Stimulated activated CD8-positive, alpha-beta memory T cell treated with anti-CD3 and anti-CD28 coated beads, Interleukin-12 subunit alpha, Interleukin-12 subunit beta, amount 100 ng/mL, for 24 hours (primary cell): ENCODE results near the gene LIMCH1.
"Not testable (repeated sequence)": the region's sequence is repeated elsewhere in the genome, so short reads cannot be mapped to it uniquely, and the experiment has no call there.

Source experiments
- DNase-seq: peaks from one replicate; pipeline ENCODE4 v3.0.0-alpha.2; 2020; ENCODE audit errors: extremely low read depth

Gene LIMCH1

DNA sequence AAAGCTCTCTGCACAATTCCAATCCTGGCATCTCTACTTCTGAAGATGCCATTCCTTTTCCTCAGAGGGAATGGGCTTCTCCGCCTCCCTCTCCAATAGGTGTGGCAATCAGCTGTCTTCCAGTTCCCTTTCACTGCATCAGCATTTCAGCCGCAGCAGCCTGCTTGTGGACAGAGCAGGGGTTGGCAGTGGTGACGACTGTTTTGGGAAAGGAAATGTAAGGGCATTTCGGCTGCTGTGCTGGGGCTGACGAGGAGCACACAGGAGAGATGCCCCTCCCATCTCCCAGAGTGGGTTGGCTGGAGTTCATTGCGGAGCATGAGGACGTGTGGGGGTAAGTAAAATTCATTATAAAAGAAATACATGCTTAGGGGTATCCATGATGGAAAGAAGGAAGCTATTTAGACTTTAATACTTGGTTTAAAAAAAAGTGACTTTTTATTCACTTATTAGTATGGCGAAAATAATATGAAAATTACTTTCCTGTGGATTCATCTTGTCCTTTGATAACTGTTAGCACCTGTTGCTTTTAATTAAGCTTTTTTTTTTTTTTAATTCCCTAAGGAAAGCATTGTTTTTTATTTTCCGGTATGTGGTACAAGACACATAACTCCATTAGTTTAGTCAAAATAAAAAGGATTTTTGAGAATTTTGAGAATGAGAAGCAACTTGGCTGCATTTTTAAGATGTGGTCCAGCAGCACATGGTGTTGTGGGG, at the start of gene LIMCH1:
Gene LIMCH1, plus strand, starts transcription at position 141 of the 717 bp plus-strand sequence. CDS start 67,839 bp downstream, outside the sequence.
- no peak for DNase-seq

- not testable (repeated sequence) for DNase-seq
Measured at GRCh38 chr4:41491081-41491576, 46.8 kb upstream of the LIMCH1 start.

DNA sequence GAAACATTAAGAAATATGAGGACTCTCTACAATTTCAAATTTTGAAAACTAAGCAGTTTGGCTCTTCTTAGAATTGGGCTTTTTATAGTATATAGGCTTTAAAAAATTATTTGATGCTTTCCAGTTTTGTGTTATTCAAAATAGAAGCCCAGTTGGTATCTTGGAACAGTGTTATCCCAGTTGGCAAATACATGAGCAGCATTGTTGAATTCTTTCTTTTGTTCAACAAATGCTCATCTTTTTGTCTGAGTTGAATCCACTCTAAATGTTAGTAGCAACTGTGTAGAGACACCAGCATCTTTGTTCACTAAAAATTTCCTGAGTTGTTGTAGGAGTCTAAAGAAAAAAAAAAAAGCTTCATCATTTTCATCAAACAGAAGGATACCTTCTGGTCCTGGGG, 41.0 kb upstream of the LIMCH1 start:
- DNase-seq = no peak

GRCh38 chr4:41498177-41498576, 39.8 kb upstream of the LIMCH1 start:
- no peak for DNase-seq

DNA sequence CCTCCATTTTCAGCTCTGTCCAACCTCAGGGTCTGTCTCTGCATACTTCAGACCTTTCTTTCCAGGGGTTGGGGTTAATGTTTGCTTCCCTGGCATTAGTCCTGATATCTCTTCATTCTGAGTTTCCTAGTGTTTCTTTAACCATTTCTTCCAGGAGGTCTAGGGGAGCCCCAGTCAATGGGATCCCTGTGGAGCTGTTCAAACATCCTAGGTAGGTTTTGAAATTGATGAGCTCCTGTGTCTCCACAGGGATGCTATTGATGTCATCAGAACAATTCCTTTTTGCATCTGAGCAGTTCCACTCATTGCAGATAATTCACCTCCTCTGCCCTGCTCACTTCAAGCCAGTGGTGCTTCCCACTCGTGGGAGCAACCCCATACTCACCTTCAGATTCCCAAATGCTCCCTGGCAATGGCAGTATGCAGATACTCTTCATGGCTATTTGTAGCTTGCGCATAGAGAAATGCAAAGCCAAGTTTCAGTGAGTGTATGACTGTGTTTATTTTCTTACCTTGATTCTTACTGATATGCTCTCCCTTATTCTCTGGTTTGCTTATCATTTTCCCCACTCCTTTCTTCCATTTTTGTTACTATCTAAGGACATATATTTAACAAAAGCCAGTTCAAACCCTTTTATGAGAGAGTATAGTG, 33.7 kb upstream of the LIMCH1 start:
- no peak for DNase-seq

DNA sequence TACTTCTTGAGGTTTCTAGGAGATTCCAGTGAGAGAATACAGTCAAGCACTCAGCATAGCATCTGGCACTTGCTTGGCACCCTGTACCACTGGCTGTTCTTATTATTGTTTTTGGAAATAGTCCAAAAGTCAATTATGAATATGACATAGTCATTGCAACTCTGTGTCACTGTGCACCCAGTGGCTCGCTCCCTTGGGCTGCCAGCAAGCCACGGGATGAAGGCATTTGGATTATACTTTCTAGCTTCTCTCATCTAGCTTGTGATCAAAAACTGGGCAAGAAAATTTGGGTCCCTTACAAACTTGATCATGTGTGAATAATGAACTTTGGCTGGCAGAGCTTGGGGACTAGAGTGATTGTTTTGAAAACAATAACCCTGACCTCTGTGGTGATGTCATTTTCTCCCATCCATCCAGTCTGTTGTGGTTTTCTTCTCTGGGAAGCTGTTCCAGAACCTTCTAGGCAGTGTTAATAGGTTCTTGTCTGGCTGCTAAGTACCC, 32.7 kb upstream of the LIMCH1 start:
- DNase-seq = no peak

DNA sequence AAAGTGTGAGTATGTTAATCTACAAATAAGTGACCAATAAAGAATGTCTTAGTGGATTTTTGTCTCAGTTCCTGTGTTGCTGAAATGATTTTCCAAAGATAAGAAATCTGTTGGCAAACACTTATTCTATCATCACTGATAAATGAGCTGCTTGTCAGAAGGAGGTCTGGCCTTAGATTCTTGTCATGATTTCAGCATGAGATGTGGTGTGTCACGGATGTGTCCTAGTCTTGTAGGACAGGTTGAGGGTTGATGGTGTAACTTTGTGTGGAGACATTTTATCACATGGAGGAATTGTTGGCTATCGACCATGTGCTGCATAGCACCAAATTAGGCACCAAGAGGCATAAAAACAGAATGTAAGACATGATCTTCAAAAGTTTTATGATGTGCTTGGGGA, 31.8 kb upstream of the LIMCH1 start:
- DNase-seq = no peak

DNA sequence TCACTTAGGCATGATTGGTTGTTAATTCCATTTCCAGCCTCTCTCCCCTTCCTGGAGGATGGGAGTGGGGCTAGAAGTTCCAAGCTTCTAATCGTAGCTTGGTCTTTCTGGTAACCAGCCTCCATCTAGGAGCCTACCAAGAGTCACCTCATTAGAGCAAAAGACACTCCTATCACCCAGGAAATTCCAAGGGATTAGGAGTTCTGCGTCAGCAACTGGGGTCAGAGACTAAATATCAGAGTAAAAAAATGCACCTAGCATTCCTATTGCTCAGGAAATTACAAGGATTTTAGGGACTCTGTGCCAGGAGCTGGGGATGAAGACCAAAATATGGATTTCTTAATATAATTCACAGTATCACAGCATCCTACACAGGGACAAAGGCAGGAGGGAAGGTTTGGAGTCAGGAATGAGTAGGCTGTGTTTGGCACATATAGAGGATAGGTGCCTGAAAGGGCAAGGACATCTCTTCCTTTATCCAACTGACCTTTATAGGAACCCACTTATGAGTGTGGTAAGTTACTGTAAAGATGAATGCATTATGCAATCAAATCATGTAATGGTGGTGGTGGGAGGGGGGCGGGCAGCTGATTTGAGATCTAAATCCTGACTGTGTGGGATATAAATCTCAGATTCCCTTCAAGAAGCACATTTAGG, 30.5 kb upstream of the LIMCH1 start:
- DNase-seq = no peak

DNA sequence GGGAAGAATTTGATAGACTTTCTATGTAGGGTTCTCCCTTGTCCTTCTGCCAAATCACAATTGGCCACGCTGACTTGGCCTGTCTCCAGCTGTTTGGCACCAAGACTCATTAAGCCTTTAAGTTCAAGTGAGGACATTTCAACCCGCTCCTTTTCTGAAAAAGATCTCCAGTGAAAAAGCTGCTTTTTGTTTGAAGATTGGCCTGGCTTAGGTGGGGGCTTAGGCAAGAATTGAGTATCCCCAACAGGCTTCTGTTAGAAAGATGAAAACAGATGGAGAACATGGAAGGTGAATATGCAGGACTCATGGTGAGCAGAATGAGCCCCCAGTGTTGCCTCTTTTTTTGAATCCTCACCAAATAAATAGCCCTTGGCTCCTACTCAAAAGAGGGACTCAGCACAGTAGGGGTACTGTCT, 28.5 kb upstream of the LIMCH1 start:
- no peak for DNase-seq

- DNase-seq = no peak
Measured at GRCh38 chr4:41510179-41510578, 27.8 kb upstream of the LIMCH1 start.

DNA sequence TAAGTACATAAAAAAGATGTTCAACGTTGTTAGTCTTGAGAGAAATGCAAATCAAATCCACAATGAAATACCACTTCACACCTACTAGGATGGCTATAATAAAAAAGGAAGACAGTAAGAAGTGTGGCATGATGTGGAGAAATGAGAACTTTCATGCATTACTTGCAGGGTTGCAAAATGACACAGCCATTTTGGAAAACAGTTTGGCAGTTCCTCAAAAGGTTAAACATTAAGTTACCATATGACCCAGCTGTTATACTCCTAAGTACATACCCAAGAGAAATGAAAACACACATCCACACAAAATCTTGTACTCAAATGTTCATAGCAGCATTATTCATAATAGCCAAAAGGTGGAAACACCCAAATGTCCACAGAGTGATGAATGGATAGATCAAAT, 25.8 kb upstream of the LIMCH1 start:
- DNase-seq = no peak

DNA sequence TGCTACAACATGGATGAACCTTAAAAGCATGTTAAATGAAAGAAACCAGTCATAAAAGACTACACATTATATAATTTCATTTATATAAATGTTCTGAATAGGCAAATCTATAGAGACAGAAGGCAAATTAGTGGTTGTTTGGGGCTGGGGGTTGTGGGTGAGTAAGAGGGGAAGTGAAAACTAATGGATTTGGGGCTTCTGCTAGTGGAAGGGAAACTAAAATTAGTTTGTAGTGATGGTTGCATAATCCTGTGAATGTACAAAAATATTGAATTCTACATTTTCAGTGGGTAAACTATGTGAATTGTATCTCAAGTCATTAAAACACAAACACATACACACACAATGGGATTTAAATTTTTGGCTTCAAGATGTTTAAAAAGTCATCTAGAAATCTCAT, 25.4 kb upstream of the LIMCH1 start:
- no peak for DNase-seq

DNA sequence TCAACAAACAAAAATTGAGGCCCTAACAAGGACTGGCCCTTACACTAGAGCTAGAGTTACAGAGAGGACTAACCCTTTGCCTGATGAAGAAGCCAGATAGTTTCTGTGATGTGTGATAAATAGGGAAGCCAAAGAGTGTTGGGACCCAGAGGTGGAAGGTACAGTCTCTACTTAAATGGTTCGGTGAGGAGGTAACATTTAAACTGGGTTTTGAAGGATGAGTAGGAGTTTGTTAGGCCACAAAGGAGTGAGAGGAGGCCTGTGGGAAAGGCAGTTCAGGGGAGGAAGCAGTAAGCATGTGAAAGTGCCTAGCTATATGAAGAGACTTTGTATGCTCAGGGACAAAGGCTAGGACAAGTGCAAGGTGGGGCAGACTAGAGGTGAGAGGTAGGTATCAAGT, 23.8 kb upstream of the LIMCH1 start:
- DNase-seq = no peak

DNA sequence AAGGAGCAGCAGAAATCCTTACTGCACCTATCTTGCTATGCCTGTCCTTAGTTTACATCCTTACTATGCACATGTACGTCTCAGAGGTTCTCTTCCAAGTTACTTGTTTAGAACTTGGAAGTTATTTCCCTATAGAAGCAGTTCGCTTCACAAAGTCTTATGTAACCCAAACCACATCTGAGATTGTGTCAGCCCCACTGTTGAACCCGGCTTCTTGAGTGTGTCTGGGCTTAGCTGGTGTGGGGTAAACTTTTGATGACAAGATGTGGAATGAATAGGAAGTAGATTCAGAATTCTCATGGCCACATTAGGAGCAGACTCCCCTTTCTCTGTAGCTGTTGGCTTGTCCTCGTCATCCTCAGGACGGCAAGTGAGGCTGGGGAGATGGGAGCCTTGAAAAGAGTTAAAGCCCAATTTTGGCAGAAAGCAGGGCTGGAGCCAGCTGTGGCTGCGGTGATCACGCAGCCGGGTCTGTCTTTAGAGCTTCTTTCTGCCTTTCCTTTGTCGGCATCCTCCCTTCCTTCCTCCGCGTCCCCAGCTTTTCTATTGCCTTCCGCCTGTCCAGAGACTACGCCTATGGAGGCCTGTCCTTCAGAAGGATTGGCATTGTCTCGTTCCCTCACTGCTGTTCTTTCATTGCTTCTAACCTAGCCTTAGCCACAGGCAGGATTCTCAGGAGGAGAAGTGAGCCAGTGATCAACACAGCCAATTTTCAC, 23.0 kb upstream of the LIMCH1 start:
- no peak for DNase-seq

DNA sequence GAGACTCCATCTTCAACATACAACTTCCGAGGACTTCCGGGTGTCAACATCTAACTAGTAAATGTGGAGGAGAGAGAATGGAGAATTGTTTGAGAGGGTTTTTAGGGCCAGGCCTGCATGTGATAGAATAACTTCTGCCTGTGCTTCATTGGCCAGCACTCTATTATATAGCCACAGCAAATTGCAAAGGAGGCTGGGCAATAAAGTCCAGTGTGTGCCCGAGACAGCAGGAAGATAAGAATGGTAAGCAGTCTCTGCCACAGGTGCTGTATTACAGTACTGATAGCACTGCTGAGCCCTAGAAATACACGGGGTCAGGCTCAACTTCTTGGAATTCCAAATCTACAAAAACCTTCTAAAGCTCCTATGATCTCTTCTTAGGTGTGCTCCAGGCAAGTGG, 20.8 kb upstream of the LIMCH1 start:
- DNase-seq = no peak

- no peak for DNase-seq
Measured at GRCh38 chr4:41517747-41518146, 20.2 kb upstream of the LIMCH1 start.

GRCh38 chr4:41524425-41524824, 13.5 kb upstream of the LIMCH1 start:
- no peak for DNase-seq

DNA sequence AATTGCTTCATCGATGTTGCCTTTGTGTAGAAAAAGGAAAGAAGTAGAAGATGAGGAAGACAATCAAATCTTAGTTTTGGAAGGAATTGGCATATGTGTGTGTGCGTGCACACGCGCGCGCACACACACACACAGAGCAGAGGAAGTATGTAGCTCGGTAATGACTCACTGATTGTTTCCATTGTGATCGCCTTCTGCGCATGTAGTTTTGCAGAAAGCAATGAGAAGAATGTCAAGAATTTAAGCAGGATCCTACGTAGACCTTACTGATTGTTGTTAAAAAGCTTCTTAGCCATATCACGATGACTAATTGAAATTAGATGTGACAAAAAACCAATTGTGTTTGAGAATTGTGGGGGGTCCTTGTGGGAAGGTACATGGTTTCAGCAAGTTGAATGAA, 12.8 kb upstream of the LIMCH1 start:
- no peak for DNase-seq

DNA sequence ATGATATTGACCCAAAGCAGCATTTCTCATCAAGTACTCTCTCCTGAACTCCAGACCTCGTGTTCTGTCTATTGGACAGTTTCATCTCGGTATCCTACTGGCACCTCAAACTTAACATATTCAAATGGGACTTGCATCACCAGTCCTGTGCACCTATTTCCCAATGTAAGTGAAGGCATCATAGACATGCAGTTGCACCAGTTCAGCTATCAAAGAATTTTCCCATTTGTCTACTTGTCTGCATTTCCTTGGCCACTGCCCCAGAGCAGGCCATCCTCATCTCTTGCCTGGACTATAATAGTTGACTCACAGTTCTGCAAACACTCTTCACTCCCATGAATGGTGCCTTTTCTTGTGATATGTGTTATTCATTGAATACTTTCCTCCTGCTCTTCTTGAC, 11.3 kb upstream of the LIMCH1 start:
- no peak for DNase-seq

DNA sequence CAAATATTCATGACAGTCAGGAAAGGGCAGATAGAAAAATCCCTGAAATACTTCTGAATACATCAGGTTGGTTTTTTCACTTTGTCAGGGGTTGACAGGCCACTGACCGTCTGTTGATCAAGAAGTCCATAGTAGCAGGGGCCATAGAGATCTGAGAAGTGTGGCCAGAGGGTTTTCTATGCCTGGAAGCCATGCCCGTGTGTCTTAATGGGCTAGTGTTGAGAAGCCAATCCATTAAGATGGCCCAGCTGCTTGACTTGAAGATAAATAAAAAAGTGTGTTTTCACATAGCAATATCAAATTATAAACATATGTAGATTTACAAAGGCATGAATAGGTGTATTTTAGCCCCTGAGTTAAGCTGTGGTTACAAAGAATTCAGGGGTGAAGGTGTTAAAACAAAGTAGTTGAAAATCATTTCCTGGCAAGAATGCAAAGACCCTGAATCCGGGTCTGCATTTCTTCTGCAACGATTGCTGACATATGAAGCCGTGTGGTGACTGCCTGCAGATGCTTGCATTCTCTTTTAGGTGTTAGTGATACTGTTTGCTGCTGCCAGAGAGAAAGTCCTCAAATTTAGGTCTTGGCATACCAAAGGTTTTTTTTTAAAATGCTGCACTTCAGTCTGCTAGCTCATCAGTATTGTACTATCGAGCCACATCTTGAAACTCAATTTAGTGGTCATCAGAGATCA, 9.3 kb upstream of the LIMCH1 start:
- no peak for DNase-seq

GRCh38 chr4:41530741-41531140, 7.2 kb upstream of the LIMCH1 start:
- no peak for DNase-seq
